DMS 273 (cell line): ENCODE measurements around the gene RPS6KA2.
A peak's percentile ranks its signal among the peaks of the same experiment; 100 is the strongest.

Source experiments
- DNase-seq: peaks from one replicate; lab custom pipeline; 2025; ENCODE audit not compliant: unreplicated experiment; lab: John Stamatoyannopoulos, UW

The RPS6KA2 gene

DNA sequence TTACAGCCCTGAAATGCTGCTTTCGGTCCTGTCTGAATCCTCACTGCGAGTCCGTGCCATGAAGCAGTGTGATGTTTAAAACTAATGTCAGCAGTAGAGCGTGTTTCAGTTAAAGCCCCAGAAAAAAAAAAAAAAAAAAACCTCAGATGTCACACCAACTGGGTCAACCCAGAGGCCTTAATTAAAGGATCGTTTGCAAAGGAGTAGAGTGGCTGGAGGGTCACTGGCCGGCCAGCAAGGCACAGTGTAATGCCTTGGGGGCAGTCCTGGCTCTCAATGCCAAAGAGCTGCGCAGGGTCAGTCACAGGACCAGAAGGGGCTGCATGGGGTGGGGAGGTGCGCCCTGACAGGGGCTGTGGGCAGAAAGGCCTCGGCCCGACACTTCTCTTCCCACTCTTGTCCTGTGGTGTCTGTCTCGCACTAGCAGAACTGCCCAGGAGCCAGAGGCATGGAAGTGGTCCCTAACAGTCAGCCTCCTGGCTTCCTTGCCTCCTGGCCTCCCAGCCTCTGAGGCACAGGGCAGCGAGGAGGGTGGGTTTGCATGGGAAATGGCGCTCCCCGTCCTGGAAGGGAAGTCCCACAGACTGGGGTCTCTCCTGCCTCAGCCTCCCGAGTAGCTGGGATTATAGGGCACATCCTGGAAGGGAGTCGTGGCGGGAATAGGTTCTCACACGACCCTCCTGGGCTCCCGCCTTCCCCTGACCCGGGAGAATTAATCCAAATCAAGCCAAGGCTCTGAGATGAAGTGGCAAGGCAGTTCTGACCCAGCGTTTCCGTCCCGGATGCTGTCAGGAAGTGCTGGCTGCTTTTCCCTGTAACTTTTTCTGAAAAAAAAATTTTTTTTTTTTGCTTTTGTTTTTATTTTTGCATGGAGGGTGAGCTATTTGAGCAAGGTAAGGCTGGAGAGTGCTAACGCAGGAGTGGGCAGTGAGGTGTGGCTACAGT, 190.6 kb downstream of the RPS6KA2 start:
- no peak for DNase-seq

DNA sequence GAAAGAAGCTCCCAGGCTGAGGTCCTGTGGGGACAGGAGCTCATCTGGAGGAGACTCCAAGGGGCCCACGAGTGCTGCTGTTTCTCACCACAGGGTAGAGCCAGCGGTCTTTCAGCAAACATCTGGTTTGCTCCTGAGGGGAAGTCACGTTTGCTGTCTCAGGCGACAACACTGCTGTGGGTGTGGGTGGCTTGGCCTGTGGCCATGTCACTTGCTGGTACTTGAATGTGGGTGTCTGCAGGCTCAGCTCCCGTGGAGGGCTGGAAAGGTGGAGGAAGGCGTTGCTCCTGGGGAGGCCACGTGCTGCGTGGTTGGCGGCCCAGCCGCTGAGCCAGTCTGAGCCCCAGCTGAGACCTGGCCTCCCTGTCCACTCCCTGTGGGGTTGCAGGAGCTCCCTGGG, 191.5 kb downstream of the RPS6KA2 start:
- no peak for DNase-seq

DNA sequence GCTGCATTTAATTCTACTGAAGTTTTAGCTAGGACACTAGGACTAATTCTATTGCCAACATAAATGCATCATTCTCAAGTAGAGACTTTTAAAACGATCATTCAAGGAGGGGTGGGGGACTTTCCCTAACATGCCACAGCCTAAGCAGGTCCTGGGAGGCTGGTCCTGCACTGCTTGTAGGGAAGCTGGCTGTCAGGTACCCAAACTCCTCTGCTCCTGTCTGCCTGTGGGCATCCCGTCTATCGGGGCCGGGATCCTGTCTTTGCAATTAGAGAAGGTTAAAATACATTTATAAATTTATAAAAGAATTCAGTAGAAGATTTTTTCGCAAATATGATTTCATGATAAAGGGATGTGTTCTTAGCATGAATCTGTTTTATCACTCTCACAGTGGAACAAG, 192.7 kb downstream of the RPS6KA2 start:
- no peak for DNase-seq

DNA sequence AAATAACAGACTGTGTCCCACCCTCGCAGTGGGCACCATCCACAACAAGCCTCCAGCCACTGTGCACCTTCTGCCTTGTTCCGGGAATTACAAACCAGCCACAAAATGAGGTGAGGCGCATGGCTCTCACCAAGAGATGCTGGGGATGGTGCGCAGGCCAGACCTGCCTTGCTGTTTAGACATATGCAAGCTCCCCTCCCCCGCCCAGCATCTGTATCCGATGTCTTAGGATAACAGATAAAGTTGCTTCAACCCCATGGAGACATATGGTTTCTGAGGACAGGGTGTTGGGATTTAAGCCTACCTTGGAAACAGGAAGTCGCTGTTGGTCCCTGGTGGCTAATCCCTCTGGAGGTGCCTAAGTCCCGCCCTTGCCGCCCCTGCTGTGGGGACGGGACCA, 194.0 kb downstream of the RPS6KA2 start:
- peak; percentile 10 for DNase-seq

DNA sequence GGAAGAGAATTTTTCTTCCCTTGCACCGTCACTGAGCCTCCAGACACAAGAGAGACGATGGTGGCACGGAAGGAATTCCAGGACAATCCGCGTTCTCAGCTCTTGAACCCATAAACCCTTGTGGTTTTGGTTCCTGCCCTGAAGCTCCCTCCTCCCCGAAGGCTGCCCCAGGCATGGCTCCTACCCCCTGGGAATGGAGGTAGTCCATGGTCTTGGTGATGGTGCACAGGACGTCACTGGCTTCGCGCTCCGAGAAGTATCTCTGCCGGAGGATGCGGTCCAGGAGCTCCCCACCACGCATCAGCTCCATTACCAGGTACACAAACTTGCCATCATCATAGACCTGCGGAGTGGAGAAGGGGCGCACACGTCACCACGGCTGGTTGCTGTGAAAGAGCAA, 196.8 kb downstream of the RPS6KA2 start:
- DNase-seq, result no peak

- DNase-seq, result no peak
These were observed 202.6 kb downstream of the RPS6KA2 start for GRCh38 chr6:166424431-166424830.

DNA sequence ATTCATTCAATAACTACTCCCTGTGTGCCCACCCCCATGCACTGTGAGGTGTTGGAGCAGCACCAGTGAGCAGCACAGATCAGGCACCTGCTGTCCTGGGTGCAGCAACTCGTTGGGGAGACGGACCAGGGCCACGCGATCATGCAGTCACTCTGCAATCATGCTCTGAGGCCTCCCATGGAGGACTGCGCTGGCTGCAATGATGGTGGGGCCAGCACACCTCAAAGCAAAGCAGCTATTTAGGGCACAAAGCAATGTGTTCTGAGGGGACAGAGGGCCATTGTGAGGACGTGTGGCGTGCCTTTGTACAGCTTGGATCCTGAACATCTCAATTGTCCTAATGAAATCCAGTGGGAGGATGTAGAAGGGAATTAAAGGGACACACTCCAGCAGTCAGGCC, 203.3 kb downstream of the RPS6KA2 start:
- no peak for DNase-seq

DNA sequence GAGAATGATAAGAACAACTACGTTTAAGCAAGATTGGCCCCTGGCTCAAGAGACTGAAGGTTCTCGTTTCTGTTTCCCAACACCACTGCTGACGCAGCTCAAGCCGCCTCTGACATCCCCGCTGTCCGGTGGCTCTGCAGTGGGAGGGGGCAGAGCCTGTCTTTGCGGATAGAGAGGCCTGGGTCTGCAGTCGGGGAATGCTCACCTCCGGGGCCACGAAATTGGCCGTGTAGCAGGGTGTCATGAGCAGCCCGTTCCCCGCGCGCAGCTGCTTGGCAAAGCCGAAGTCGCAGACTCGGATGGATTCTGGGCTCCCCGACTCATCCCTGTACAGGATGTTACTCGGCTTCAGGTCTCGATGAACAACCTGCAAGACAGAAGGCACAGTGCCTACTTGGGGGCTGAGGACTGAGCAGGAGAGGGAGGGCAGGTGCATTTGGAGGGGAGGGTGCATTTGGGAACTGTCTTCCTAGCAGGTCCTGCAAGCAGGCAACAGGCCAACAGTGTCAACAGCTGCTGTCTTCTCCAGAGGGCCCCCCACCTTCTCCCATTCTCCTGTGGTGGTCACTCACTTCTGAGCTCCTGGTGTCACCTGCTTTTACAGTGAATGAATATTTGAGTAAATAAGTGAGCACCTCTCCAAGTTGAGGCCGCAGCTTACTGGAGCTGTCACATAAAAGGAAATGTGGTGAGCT, 203.9 kb downstream of the RPS6KA2 start:
- no peak for DNase-seq

DNA sequence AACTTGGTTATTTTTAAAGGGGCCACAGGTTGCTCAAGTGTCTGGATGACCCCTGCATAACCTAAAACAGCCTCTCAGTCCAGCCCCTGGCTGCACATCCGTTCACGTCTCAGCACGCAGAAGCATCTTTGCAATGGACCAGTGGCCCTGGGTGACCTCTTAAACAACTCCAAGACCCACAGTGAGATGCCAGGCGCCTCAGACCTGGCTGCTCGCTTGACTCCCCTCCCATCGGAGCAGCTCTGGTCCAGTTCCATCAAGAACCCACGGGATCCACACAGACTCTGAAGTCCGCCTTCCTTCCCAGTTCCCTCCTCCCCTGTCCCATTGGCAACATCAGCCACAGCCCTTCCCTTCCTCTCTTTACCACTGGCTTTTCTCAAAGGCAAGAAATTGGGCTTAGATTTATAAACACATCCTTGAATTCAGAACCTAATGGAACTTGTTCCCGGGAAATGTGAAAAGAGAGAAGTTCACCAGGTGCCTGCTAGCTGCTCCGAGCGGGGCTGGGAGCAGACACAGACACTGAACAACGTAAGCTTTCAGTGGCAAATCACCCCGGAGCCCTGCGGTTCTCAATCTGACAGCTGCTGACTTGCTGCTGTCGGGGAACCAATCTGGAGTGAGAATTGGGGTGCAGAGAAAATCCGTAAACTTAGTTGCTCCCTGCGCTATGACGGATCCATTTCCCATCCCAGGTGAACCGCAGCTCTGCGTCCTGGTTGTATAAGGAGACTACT, 204.7 kb downstream of the RPS6KA2 start:
- no peak for DNase-seq

DNA sequence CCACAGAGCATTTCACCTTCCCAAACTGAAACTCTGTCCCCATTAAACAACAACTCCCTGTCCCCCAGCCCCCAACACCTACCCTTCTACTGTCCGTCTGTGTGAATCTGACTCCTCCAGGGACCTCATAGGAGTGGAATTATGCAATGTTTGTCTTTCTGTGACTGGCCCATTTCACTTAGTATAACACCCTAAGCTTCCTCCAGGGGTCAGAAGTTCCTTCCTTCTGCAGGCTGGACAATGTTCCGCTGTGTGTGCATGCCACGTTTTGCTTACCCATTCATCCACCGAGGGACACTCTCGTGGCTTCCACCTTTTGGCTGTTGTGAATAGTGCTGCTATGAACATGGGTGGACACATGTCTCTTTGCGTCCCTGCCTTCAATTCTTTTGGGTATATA, 206.7 kb downstream of the RPS6KA2 start:
- DNase-seq, result no peak

GRCh38 chr6:166419717-166420116, 207.3 kb downstream of the RPS6KA2 start:
- DNase-seq, result no peak

DNA sequence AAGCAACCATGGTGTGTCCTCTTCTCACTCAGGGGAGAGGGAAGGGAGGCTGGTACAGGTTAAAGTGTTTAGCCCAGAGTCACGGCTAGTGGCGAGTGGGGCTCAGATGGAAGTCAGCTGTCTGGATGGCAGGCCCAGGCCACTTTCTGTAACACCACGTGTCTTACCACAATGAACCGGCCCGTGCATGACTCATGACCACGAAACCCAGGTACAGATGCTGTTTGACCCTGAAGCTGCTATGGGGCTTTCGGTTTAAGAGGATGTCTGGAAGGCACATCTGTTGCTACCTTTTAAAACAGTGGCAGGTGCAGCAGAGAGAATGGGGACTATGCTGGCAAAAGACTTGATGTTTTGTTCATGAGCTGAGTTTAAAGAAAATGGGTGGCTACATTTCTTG, 207.8 kb downstream of the RPS6KA2 start:
- DNase-seq, result no peak

DNA sequence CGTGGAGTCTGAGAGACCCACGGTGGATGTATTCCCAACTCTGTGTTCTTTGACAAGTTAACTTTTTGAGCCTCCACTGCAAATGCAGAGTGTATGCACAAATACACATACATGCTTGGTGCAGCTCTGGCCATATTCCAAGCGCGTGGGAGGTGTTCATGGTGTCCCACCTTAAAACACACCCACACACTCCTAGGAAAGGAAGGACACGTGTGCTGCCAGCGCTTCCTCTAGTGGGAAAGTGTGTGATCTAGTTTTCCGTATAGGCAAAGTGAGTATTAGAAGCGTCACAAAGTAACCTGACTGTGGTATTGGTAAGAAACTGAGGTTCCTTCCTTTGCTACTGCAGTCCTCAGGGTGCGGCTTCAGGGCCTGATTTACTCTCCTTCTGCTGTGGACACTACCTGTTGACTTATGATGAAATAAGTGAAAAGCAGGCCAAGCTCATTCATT, 208.3 kb downstream of the RPS6KA2 start:
- no peak for DNase-seq

GRCh38 chr6:166417285-166417691, 209.8 kb downstream of the RPS6KA2 start:
- peak; percentile 36 for DNase-seq

GRCh38 chr6:166415833-166416347, 211.2 kb downstream of the RPS6KA2 start:
- DNase-seq, result no peak

DNA sequence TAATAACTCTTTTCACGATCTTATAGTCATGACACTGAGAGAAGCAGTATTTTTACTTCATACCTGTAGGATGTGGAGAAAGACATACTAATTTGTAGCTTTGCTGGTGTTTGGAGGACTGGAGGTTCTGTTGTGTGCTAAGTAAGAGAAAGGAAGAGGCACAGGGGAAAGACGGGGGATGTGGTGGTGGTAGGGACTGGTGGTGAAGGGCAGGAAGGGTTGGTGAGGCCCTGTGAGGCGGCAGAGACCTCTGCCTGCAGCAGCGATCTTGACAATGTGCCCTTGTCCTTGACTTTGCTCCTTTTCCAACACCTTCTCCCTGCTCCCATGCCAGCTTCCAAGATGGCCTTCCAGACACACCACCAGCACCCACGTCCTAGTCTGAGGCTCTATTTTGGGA, 211.7 kb downstream of the RPS6KA2 start:
- DNase-seq, result no peak

- no peak for DNase-seq
These were observed 213.5 kb downstream of the RPS6KA2 start for GRCh38 chr6:166413491-166413951.

GRCh38 chr6:166412911-166413384, 214.1 kb downstream of the RPS6KA2 start:
- DNase-seq, result no peak

- DNase-seq, result no peak
These were observed 214.7 kb downstream of the RPS6KA2 start for GRCh38 chr6:166412156-166412910.

- no peak for DNase-seq
These were observed 215.3 kb downstream of the RPS6KA2 start for GRCh38 chr6:166411721-166412151.
